Fibroblast of peridontal ligament (primary cell): ENCODE measurements around the gene IQGAP2.
"Not testable (repeated sequence)": the region's sequence is repeated elsewhere in the genome, so short reads cannot be mapped to it uniquely, and the experiment has no call there.

Experiments
- DNase-seq: peaks from one replicate; pipeline ENCODE4 v3.0.0-alpha.2; 2010; ENCODE audit errors: extremely low read depth

IQGAP2 gene

GRCh38 chr5:76402886-76403765 lies at the start of gene IQGAP2:
IQGAP2 (plus strand) TSS chr5:76403285; CDS start chr5:76403546, 261 bp downstream.
- DNase-seq, result peak; percentile 8

- no peak for DNase-seq
Observed at GRCh38 chr5:76356887-76357286, 46.2 kb upstream of the IQGAP2 start.

- DNase-seq, result no peak
Observed at GRCh38 chr5:76363352-76364225, 39.5 kb upstream of the IQGAP2 start.

- no peak for DNase-seq
Observed at GRCh38 chr5:76364226-76364589, 38.9 kb upstream of the IQGAP2 start.

GRCh38 chr5:76365561-76365960 lies 37.5 kb upstream of the IQGAP2 start:
- no peak for DNase-seq

GRCh38 chr5:76366596-76366995 lies 36.5 kb upstream of the IQGAP2 start:
- no peak for DNase-seq

- DNase-seq, result no peak
Observed at GRCh38 chr5:76367623-76368371, 35.3 kb upstream of the IQGAP2 start.

GRCh38 chr5:76368941-76369340 lies 34.1 kb upstream of the IQGAP2 start:
- DNase-seq, result no peak

GRCh38 chr5:76369668-76370067 lies 33.4 kb upstream of the IQGAP2 start:
- DNase-seq, result not testable (repeated sequence)

GRCh38 chr5:76371960-76372322 lies 31.1 kb upstream of the IQGAP2 start:
- no peak for DNase-seq

GRCh38 chr5:76372323-76373054 lies 30.6 kb upstream of the IQGAP2 start:
- peak; percentile 57 for DNase-seq

- DNase-seq, result no peak
Observed at GRCh38 chr5:76376148-76376865, 26.8 kb upstream of the IQGAP2 start.

GRCh38 chr5:76376866-76377230 lies 26.2 kb upstream of the IQGAP2 start:
- DNase-seq, result no peak

- DNase-seq, result no peak
Observed at GRCh38 chr5:76378355-76378754, 24.7 kb upstream of the IQGAP2 start.

- DNase-seq, result no peak
Observed at GRCh38 chr5:76379316-76379715, 23.8 kb upstream of the IQGAP2 start.

GRCh38 chr5:76379855-76380254 lies 23.2 kb upstream of the IQGAP2 start:
- no peak for DNase-seq

GRCh38 chr5:76380346-76381066 lies 22.6 kb upstream of the IQGAP2 start:
- DNase-seq, result no peak

- no peak for DNase-seq
Observed at GRCh38 chr5:76383126-76383832, 19.8 kb upstream of the IQGAP2 start.

GRCh38 chr5:76384189-76384588 lies 18.9 kb upstream of the IQGAP2 start:
- no peak for DNase-seq
